Subcutaneous preadipocyte (primary cell): ENCODE measurements around the gene TET1. TPM values are rescaled to one million over a fixed set of nuclear protein-coding genes. Genes with fewer than 3 reads are reported as not detected.

Experiments used
- small RNA-seq: library from RNA; depleted of rRNA; stranded (forward); fragments of <200 nt; gene quantifications from one replicate; pipeline ENCODE3, GENCODE V24; 2012
- total RNA-seq: library from RNA; depleted of rRNA; stranded (reverse); fragments of >200 nt; gene quantifications from 2 replicates; pipeline ENCODE4 v1.2.3, GENCODE V29; 2012

Gene TET1
- 4.4 and 4.5 TPM in 2 replicates for total RNA-seq

DNA sequence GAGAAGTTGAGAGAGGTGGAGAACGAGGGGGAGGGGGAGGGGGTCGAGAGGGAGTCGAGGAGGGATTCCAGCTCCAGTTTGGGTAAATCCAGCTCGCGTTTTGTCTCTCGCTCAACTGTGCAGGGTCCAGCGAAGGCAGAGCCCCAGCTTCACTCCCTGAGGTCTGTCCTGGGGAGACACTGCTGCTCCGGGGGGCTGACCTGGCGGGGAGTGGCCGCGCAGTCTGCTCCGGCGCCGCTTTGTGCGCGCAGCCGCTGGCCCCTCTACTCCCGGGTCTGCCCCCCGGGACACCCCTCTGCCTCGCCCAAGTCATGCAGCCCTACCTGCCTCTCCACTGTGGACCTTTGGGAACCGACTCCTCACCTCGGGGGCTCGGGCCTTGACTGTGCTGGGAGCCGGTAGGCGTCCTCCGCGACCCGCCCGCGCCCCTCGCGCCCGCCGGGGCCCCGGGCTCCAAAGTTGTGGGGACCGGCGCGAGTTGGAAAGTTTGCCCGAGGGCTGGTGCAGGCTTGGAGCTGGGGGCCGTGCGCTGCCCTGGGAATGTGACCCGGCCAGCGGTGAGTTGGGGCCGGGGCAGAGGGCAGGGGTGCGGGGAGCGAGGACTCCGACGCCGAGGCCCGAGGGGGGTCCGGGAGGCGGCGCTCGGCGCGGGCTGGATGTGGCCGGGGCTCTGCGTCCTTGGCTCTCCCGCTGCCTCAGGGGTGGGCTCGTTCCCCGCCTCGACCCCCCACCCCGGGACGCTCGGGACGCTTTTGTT lies at the start of gene TET1:
TET1 (plus strand) TSS at position 152 of the 757 bp plus-strand sequence. CDS start 12,002 bp downstream, outside the sequence.

DNA sequence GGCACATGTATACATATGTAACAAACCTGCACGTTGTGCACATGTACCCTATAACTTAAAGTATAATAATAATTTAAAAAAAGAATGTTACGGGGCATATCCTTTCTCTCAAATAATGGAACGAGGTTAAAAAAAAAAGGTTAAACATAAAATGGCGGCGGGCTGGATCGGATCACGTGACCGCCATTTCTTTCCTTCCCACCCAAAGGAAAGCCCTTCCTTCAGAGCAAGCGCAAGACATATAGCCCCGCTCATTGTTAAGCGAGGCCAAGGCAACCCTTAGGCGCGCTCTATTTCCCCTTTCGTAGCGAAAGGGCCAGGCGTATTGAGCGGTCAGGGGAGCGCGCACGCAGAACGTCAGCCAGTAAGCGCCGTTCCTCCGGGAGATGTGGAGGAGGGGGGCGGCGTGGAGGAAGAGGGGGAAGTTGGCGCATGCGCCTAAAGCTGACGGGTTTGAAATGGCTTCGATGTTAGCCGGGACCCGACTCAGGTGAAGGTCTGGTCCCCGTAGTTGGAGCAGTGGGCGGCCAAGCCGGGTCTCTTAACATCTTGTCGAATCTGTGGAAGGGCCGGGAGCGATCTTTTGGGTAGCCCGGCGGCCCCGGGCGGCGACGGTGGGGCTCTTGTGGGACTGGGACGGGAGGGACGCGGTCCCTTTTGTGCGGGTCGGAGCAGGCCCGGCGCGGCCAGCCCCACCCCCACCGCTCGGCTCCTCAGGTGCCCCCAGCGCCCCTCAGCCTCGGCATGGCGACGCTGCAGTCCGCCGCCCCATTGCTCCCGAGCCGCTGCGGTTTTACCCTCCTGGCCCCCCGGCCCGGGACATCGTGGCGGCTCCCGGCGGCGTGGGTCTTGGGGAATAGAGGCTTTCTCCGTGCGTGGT lies 160.9 kb downstream of the TET1 start, which contains the start of gene CCAR1:
CCAR1 (plus strand) TSS at position 447 of the 880 bp plus-strand sequence. CDS start 1,266 bp downstream, outside the sequence.

Small RNAs within 50 kb of the gene (small RNA-seq; reads per million reads assigned to genes)
- gene RF00019: not detected

Other genes starting within 250 kb of the TET1 start
- gene HNRNPH3, start 228.3 kb upstream of the TET1 start, total RNA-seq: 11.8 and 15.4 TPM in 2 replicates
- 2.2 and 2.9 TPM in 2 replicates for gene PBLD, start 227.4 kb upstream of the TET1 start, total RNA-seq
- 23.1 and 27.0 TPM in 2 replicates for gene RUFY2, start 153.1 kb upstream of the TET1 start, total RNA-seq
- 9.6 and 11.7 TPM in 2 replicates for gene DNA2, start 88.4 kb upstream of the TET1 start, total RNA-seq
- 12.5 and 19.7 TPM in 2 replicates for gene SLC25A16, start 32.8 kb upstream of the TET1 start, total RNA-seq
- 41.9 and 52.8 TPM in 2 replicates for gene CCAR1, start 160.9 kb downstream of the TET1 start, total RNA-seq